Skeletal muscle satellite cell (primary cell): ENCODE data around the gene CHD1L.
"Not testable (repeated sequence)": the region's sequence is repeated elsewhere in the genome, so short reads cannot be mapped to it uniquely, and the experiment has no call there.

Source experiments
- H3K27me3 ChIP-seq: 2 replicates; pipeline ENCODE4 v1.7.0; 2013; ENCODE audit warnings: low read length; ENCODE audit not compliant: control insufficient read depth, insufficient read depth
- H3K36me3 ChIP-seq: 2 replicates; pipeline ENCODE4 v1.7.0; 2013; ENCODE audit warnings: mild to moderate bottlenecking, control low read depth, low read length; ENCODE audit not compliant: insufficient read depth
- H3K4me1 ChIP-seq: 2 replicates; pipeline ENCODE4 v1.7.0; 2013; ENCODE audit warnings: low read length; ENCODE audit not compliant: control insufficient read depth, insufficient read depth
- H3K4me2 ChIP-seq: 2 replicates; pipeline ENCODE4 v1.7.0; 2013; ENCODE audit warnings: mild to moderate bottlenecking, low read length
- H3K4me3 ChIP-seq: 2 replicates; pipeline ENCODE4 v1.7.0; 2013; ENCODE audit warnings: low read length
- H3K9ac ChIP-seq: 2 replicates; pipeline ENCODE4 v1.7.0; 2013; ENCODE audit warnings: mild to moderate bottlenecking, low read depth, low read length, moderate library complexity
- H3K9me3 ChIP-seq: replicated peaks from 2 replicates; pipeline ENCODE4 v1.7.0; 2013; ENCODE audit warnings: mild to moderate bottlenecking, control low read depth, low read length

CHD1L gene

GRCh38 chr1:147235822-147236221 is 6.7 kb upstream of the CHD1L start:
- H3K27me3 ChIP-seq: peaks cover 10% of the 10 kb centered on the region
- H3K36me3 ChIP-seq: no peaks in the 10 kb centered on the region
- H3K9me3 ChIP-seq: peaks cover 4% of the 10 kb centered on the region
- H3K4me1 ChIP-seq: no peaks in the 10 kb centered on the region
- H3K4me2 ChIP-seq: no peak overlapping the region
- no peak overlapping the region for H3K4me3 ChIP-seq
- H3K9ac ChIP-seq: no peak overlapping the region

- Histone ChIP-seq H3K27me3 (peaks cover 10% of the 10 kb centered on the region), H3K36me3 (no peaks in the 10 kb centered on the region), H3K9ac (no peak overlapping the region), H3K4me1 (no peaks in the 10 kb centered on the region), H3K4me2 (no peak overlapping the region), H3K9me3 (peaks cover 4% of the 10 kb centered on the region), H3K4me3 (no peak overlapping the region)
These were observed 6.0 kb upstream of the CHD1L start for GRCh38 chr1:147236448-147236847.

GRCh38 chr1:147236959-147237791 is 5.3 kb upstream of the CHD1L start:
- no peaks in the 10 kb centered on the region for H3K36me3 ChIP-seq
- no peak overlapping the region for H3K4me2 ChIP-seq
- no peak overlapping the region for H3K9ac ChIP-seq
- H3K9me3 ChIP-seq: peaks cover 4% of the 10 kb centered on the region
- H3K4me1 ChIP-seq: peaks cover 4% of the 10 kb centered on the region
- no peak overlapping the region for H3K4me3 ChIP-seq
- H3K27me3 ChIP-seq: peaks cover 10% of the 10 kb centered on the region

- Histone ChIP-seq H3K4me1 (peaks cover 5% of the 10 kb centered on the region), H3K4me2 (no peak overlapping the region), H3K27me3 (peaks cover 10% of the 10 kb centered on the region), H3K4me3 (no peak overlapping the region), H3K36me3 (no peaks in the 10 kb centered on the region), H3K9me3 (peaks cover 4% of the 10 kb centered on the region), H3K9ac (no peak overlapping the region)
These were observed 4.2 kb upstream of the CHD1L start for GRCh38 chr1:147238053-147238902.

GRCh38 chr1:147238925-147239820 is 3.3 kb upstream of the CHD1L start:
- Histone ChIP-seq H3K36me3 (no peaks in the 10 kb centered on the region), H3K4me2 (no peak overlapping the region), H3K27me3 (peaks cover 10% of the 10 kb centered on the region), H3K4me3 (no peak overlapping the region), H3K4me1 (peaks cover 5% of the 10 kb centered on the region), H3K9me3 (peaks cover 4% of the 10 kb centered on the region), H3K9ac (no peak overlapping the region)

GRCh38 chr1:147240131-147240721 is 2.3 kb upstream of the CHD1L start:
- H3K27me3 ChIP-seq, H3K9ac ChIP-seq, H3K4me3 ChIP-seq, H3K4me1 ChIP-seq, H3K9me3 ChIP-seq, H3K4me2 ChIP-seq, H3K36me3 ChIP-seq: not testable (repeated sequence)

- H3K4me2 ChIP-seq: peak overlapping the region; percentile 85
- H3K9me3 ChIP-seq: no peaks in the 10 kb centered on the region
- peak overlapping the region; percentile 93 for H3K9ac ChIP-seq
- no peaks in the 10 kb centered on the region for H3K36me3 ChIP-seq
- H3K4me3 ChIP-seq: peak overlapping the region; percentile 75
- H3K27me3 ChIP-seq: peaks cover 4% of the 10 kb centered on the region
- peaks cover 5% of the 10 kb centered on the region for H3K4me1 ChIP-seq
These were observed 493 bp upstream of the CHD1L start for GRCh38 chr1:147241934-147242448.

GRCh38 chr1:147243228-147243685 is 773 bp downstream of the CHD1L start:
- Histone ChIP-seq H3K4me3 (peak overlapping the region; percentile 75), H3K4me1 (peaks cover 5% of the 10 kb centered on the region), H3K9ac (peak overlapping the region; percentile 93), H3K4me2 (peak overlapping the region; percentile 85), H3K36me3 (no peaks in the 10 kb centered on the region), H3K9me3 (no peaks in the 10 kb centered on the region), H3K27me3 (no peaks in the 10 kb centered on the region)

GRCh38 chr1:147243841-147244240 is 1.4 kb downstream of the CHD1L start:
- Histone ChIP-seq H3K9me3 (no peaks in the 10 kb centered on the region), H3K9ac (peak overlapping the region; percentile 93), H3K27me3 (no peaks in the 10 kb centered on the region), H3K4me3 (peak overlapping the region; percentile 75), H3K36me3 (no peaks in the 10 kb centered on the region), H3K4me2 (peak overlapping the region; percentile 85), H3K4me1 (peaks cover 5% of the 10 kb centered on the region)

GRCh38 chr1:147245129-147245528 is 2.6 kb downstream of the CHD1L start:
- H3K9ac ChIP-seq: no peak overlapping the region
- H3K4me1 ChIP-seq: peaks cover 5% of the 10 kb centered on the region

More at GRCh38 chr1:147245129-147245528, 2.6 kb downstream of the CHD1L start:
- Histone ChIP-seq H3K36me3 (no peaks in the 10 kb centered on the region), H3K27me3 (no peaks in the 10 kb centered on the region), H3K4me3 (no peak overlapping the region), H3K9me3 (no peaks in the 10 kb centered on the region), H3K4me2 (no peak overlapping the region)
